CD14-positive monocyte (primary cell): ENCODE data around the gene PLD6. TPM values are rescaled to one million over a fixed set of nuclear protein-coding genes. Genes with fewer than 3 reads are reported as not detected.

Experiments used
- DNase-seq, 3 donors: peaks; one replicate each; pipeline ENCODE4 v3.0.0-alpha.2; 2011 to 2022
- H2AFZ ChIP-seq: 2 replicates; pipeline ENCODE4 v1.6.0; 2012; ENCODE audit warnings: mild to moderate bottlenecking, low read depth, low read length, inconsistent platforms; ENCODE audit not compliant: insufficient read depth, poor library complexity, severe bottlenecking
- H3K27ac ChIP-seq, 2 donors: 1 replicate in 1 of 2; 2 replicates in 1 of 2; pipeline ENCODE4 v1.5.1; 2012 to 2013; ENCODE audit warnings: low read length in 2 of 2, control low read depth in 1 of 2, inconsistent platforms in 1 of 2, low read depth in 1 of 2, mild to moderate bottlenecking in 1 of 2
- H3K27me3 ChIP-seq, 2 donors: one replicate each; pipeline versions ENCODE4 v1.6.0 to v1.6.1; 2011 to 2013; ENCODE audit warnings: low read length in 2 of 2; ENCODE audit not compliant: control insufficient read depth in 2 of 2, insufficient read depth in 2 of 2
- H3K36me3 ChIP-seq, 2 donors: replicated peaks in 1 of 2; 1 replicate in 1 of 2; 2 replicates in 1 of 2; pipeline versions ENCODE4 v1.5.1 to v1.6.1; 2012 to 2013; ENCODE audit warnings: low read length in 2 of 2, control low read depth in 1 of 2, inconsistent platforms in 1 of 2, mild to moderate bottlenecking in 1 of 2; ENCODE audit not compliant: insufficient read depth in 2 of 2, control insufficient read depth in 1 of 2
- H3K4me1 ChIP-seq, 2 donors: 1 replicate in 1 of 2; 2 replicates in 1 of 2; pipeline versions ENCODE4 v1.5.1 to v1.6.1; 2012 to 2013; ENCODE audit warnings: low read length in 2 of 2, control low read depth in 1 of 2, inconsistent platforms in 1 of 2, mild to moderate bottlenecking in 1 of 2, moderate library complexity in 1 of 2; ENCODE audit not compliant: insufficient read depth in 2 of 2, control insufficient read depth in 1 of 2
- H3K4me2 ChIP-seq: replicated peaks from 2 replicates; pipeline ENCODE3; 2012; ENCODE audit warnings: low read length, moderate library complexity, mild to moderate bottlenecking; ENCODE audit not compliant: poor library complexity, severe bottlenecking; ENCODE audit errors: extremely low read depth
- H3K4me3 ChIP-seq, 3 experiments: fragments of 200-600 bp in 1 of 3; sonication (generic) in 1 of 3; replicated peaks in 1 of 3; 1 replicate in 2 of 3; 2 replicates in 1 of 3; pipeline ENCODE4 v1.5.1; 2011 to 2013; ENCODE audit warnings: low read length in 3 of 3, mild to moderate bottlenecking in 3 of 3, control low read depth in 2 of 3, low read depth in 2 of 3, inconsistent platforms in 1 of 3, moderate library complexity in 1 of 3
- H3K79me2 ChIP-seq: 2 replicates; pipeline ENCODE4 v1.6.0; 2012; ENCODE audit warnings: mild to moderate bottlenecking, control low read depth, inconsistent platforms, low read length, moderate library complexity; ENCODE audit not compliant: insufficient read depth
- H3K9ac ChIP-seq: 2 replicates; pipeline ENCODE4 v1.6.0; 2017; ENCODE audit warnings: low read length, mild to moderate bottlenecking; ENCODE audit not compliant: insufficient read depth, poor library complexity, severe bottlenecking
- H3K9me3 ChIP-seq, 2 donors: replicated peaks in 1 of 2; 1 replicate in 1 of 2; 2 replicates in 1 of 2; pipeline versions ENCODE4 v1.5.1 to v1.6.1; 2012 to 2013; ENCODE audit warnings: low read length in 2 of 2, control low read depth in 1 of 2; ENCODE audit not compliant: control insufficient read depth in 1 of 2, insufficient read depth in 1 of 2
- H4K20me1 ChIP-seq: 2 replicates; pipeline ENCODE4 v1.6.0; 2012; ENCODE audit warnings: mild to moderate bottlenecking, low read length, control low read depth, moderate library complexity; ENCODE audit not compliant: insufficient read depth
- H3K27ac Mint-ChIP-seq, 7 donors: one replicate each; pipeline ENCODE4 v1.8.0; 2020; ENCODE audit warnings: mild to moderate bottlenecking in 7 of 7, mixed read lengths in 7 of 7, moderate library complexity in 6 of 7, inconsistent platforms in 2 of 7
- H3K27me3 Mint-ChIP-seq, 3 donors: one replicate each; pipeline ENCODE4 v1.8.0; 2021 to 2022; ENCODE audit warnings: low read depth in 3 of 3, mild to moderate bottlenecking in 3 of 3, mixed read lengths in 3 of 3, moderate library complexity in 3 of 3, inconsistent platforms in 1 of 3
- H3K36me3 Mint-ChIP-seq, 2 donors: one replicate each; pipeline ENCODE4 v1.8.0; 2020; ENCODE audit warnings: mixed read lengths in 2 of 2, inconsistent platforms in 1 of 2, mild to moderate bottlenecking in 1 of 2
- H3K4me1 Mint-ChIP-seq: one replicate; pipeline ENCODE4 v1.8.0; 2020; ENCODE audit warnings: mild to moderate bottlenecking, mixed read lengths
- H3K4me3 Mint-ChIP-seq, 2 donors: one replicate each; pipeline ENCODE4 v1.8.0; 2020; ENCODE audit warnings: mild to moderate bottlenecking in 2 of 2, mixed read lengths in 2 of 2, moderate library complexity in 1 of 2
- H3K9me3 Mint-ChIP-seq, 7 donors: one replicate each; pipeline ENCODE4 v1.8.0; 2020 to 2022; ENCODE audit warnings: mixed read lengths in 7 of 7, mild to moderate bottlenecking in 6 of 7, moderate library complexity in 6 of 7, inconsistent platforms in 2 of 7
- WGBS: methylation state at CpG from one replicate; pipeline ENCODE4 v1.1.5; 2013; ENCODE audit warnings: missing lambda C conversion rate; ENCODE audit not compliant: insufficient coverage; 5-methylcytosine and 5-hydroxymethylcytosine counted together
- intact Hi-C, 2 donors: fragments of 100-400 bp; cut with micrococcal nuclease; formaldehyde crosslinking; loops; one replicate each; pipeline versions ENCODE4 v1.15.0 to v1.15.1; 2023
- polyA plus RNA-seq, 3 donors: library from polyadenylated mRNA; depleted of rRNA in 1 of 3; unstranded in 2 of 3; stranded (reverse) in 1 of 3; fragments of 300-500 nt in 2 of 3; fragments of >200 nt in 1 of 3; fragmentation: Illumina TruSeq in 2 of 3; gene quantifications; 1 replicate in 2 of 3; 2 replicates in 1 of 3; pipeline ENCODE4 v1.2.3, GENCODE V29; 2012 to 2021
- TF ChIP-seq, protein P1 (sequence below): fragments of 200-600 bp; IDR thresholded peaks from one replicate; pipeline ENCODE4 v1.8.0; 2022; ENCODE audit warnings: antibody characterized with exemption, mild to moderate bottlenecking

The PLD6 gene
- polyA plus RNA-seq, 3 donors, result 0.16 to 0.76 (median 0.50) TPM

DNA sequence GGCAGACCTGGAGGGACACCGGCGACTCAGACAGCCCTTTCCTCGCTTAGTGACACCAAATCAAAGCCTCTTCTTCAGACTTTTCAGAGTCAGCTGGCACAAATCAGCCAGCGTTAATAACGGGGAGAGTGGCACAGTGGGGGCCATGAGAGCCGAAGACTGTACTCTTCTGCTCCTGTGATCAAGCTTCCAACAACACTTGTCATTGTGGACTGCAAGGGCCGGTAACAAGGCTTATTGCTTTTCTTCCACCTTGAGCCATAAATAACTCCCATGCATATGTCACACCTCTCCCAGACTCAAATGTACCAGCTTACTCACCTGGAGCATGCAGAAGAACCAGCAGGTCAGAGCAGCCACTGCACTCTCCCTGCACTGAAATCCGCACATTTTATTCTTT lies 18.0 kb upstream of the PLD6 start:
- no peaks in the 10 kb centered on the region for H3K9me3 ChIP-seq
- TF ChIP-seq, protein P1, sequence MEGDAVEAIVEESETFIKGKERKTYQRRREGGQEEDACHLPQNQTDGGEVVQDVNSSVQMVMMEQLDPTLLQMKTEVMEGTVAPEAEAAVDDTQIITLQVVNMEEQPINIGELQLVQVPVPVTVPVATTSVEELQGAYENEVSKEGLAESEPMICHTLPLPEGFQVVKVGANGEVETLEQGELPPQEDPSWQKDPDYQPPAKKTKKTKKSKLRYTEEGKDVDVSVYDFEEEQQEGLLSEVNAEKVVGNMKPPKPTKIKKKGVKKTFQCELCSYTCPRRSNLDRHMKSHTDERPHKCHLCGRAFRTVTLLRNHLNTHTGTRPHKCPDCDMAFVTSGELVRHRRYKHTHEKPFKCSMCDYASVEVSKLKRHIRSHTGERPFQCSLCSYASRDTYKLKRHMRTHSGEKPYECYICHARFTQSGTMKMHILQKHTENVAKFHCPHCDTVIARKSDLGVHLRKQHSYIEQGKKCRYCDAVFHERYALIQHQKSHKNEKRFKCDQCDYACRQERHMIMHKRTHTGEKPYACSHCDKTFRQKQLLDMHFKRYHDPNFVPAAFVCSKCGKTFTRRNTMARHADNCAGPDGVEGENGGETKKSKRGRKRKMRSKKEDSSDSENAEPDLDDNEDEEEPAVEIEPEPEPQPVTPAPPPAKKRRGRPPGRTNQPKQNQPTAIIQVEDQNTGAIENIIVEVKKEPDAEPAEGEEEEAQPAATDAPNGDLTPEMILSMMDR, result no peak
- H3K4me3 ChIP-seq, result no peak overlapping the region
- intact Hi-C loops, result no loop called here
- no peaks in the 10 kb centered on the region for H3K4me1 Mint-ChIP-seq
- no peak overlapping the region for H3K4me3 Mint-ChIP-seq
- no peaks in the 10 kb centered on the region for H3K27me3 ChIP-seq
- H3K27ac ChIP-seq, result no peak overlapping the region
- H3K4me1 ChIP-seq, result no peaks in the 10 kb centered on the region
- no peak overlapping the region for H3K4me2 ChIP-seq
- H3K36me3 Mint-ChIP-seq, result peaks cover 96 to 100% of the 10 kb centered on the region in 2 donors
- no peaks in the 10 kb centered on the region for H3K79me2 ChIP-seq
- H3K27me3 Mint-ChIP-seq, result no peaks in the 10 kb centered on the region
- H3K27ac Mint-ChIP-seq, result peak overlapping the region in 2 of 7 donors; percentile 8 to 30
- H2AFZ ChIP-seq, result no peak overlapping the region
- H4K20me1 ChIP-seq, result peaks cover 80% of the 10 kb centered on the region
- DNase-seq, result no peak
- H3K9me3 Mint-ChIP-seq, result no peaks in the 10 kb centered on the region
- 88% methylated on average over 8 of the region's 8 CpGs for WGBS
- H3K9ac ChIP-seq, result no peak overlapping the region
- H3K36me3 ChIP-seq, result peaks cover 95 to 100% of the 10 kb centered on the region in 2 donors

- Histone ChIP-seq H3K4me3 (no peak overlapping the region), H2AFZ (no peak overlapping the region), H3K9me3 (no peaks in the 10 kb centered on the region), H3K36me3 (peaks cover 95 to 100% of the 10 kb centered on the region in 2 donors), H3K27ac (no peak overlapping the region), H3K4me1 (no peaks in the 10 kb centered on the region), H3K79me2 (no peaks in the 10 kb centered on the region), H3K9ac (no peak overlapping the region), H3K4me2 (no peak overlapping the region), H4K20me1 (peaks cover 76% of the 10 kb centered on the region), H3K27me3 (no peaks in the 10 kb centered on the region)
- Mint-ChIP-seq H3K9me3 (no peaks in the 10 kb centered on the region), H3K4me3 (no peak overlapping the region), H3K27me3 (no peaks in the 10 kb centered on the region), H3K36me3 (peaks cover 96 to 100% of the 10 kb centered on the region in 2 donors), H3K4me1 (no peaks in the 10 kb centered on the region), H3K27ac (no peak overlapping the region)
- intact Hi-C loops, result no loop called here
- no peak for DNase-seq
- WGBS, result 97% methylated on average over 13 of the region's 16 CpGs
- TF ChIP-seq, protein P1, result no peak
Observed at GRCh38 chr17:17223736-17224135, 17.6 kb upstream of the PLD6 start.
